Measurements from ENCODE around the gene PIGW.

PIGW gene

GRCh38 chr17:36546418-36547093 is 11.8 kb downstream of the PIGW start:
- no peak for DNase-seq

- DNase-seq: no peak
These were observed 13.0 kb downstream of the PIGW start for GRCh38 chr17:36547776-36548175.

GRCh38 chr17:36550491-36551417 is 16.0 kb downstream of the PIGW start:
- DNase-seq: no peak

- DNase-seq: no peak
These were observed 18.7 kb downstream of the PIGW start for GRCh38 chr17:36553459-36553858.

GRCh38 chr17:36566081-36566480 is 31.3 kb downstream of the PIGW start:
- DNase-seq: no peak

- no peak for DNase-seq
These were observed 40.2 kb downstream of the PIGW start for GRCh38 chr17:36575028-36575427.

GRCh38 chr17:36576793-36577192 is 42.0 kb downstream of the PIGW start:
- no peak for DNase-seq

- DNase-seq: no peak
These were observed 43.9 kb downstream of the PIGW start for GRCh38 chr17:36578671-36579070.

- no peak for DNase-seq
These were observed 49.0 kb downstream of the PIGW start for GRCh38 chr17:36583787-36584186.

GRCh38 chr17:36586138-36586537 is 51.4 kb downstream of the PIGW start:
- no peak for DNase-seq

Measured in activated CD4-positive, alpha-beta T cell treated with anti-CD3 and anti-CD28 coated beads for 4 hours (primary cell).